Astrocyte (in vitro differentiated cells and primary cell): Measurements from ENCODE around the gene UBE2L3.

Experiments used
- EZH2 ChIP-seq: IDR thresholded peaks from 2 replicates; pipeline ENCODE4 v1.6.1; 2012; ENCODE audit warnings: mild to moderate bottlenecking, low read length, inconsistent platforms; ENCODE audit not compliant: insufficient read depth
- TF ChIP-seq, protein P1 (sequence below): IDR thresholded peaks from 2 replicates; pipeline ENCODE4 v1.5.1; 2011; ENCODE audit warnings: low read depth, mild to moderate bottlenecking, inconsistent platforms, low read length, moderate library complexity; ENCODE audit not compliant: insufficient read depth

DNA sequence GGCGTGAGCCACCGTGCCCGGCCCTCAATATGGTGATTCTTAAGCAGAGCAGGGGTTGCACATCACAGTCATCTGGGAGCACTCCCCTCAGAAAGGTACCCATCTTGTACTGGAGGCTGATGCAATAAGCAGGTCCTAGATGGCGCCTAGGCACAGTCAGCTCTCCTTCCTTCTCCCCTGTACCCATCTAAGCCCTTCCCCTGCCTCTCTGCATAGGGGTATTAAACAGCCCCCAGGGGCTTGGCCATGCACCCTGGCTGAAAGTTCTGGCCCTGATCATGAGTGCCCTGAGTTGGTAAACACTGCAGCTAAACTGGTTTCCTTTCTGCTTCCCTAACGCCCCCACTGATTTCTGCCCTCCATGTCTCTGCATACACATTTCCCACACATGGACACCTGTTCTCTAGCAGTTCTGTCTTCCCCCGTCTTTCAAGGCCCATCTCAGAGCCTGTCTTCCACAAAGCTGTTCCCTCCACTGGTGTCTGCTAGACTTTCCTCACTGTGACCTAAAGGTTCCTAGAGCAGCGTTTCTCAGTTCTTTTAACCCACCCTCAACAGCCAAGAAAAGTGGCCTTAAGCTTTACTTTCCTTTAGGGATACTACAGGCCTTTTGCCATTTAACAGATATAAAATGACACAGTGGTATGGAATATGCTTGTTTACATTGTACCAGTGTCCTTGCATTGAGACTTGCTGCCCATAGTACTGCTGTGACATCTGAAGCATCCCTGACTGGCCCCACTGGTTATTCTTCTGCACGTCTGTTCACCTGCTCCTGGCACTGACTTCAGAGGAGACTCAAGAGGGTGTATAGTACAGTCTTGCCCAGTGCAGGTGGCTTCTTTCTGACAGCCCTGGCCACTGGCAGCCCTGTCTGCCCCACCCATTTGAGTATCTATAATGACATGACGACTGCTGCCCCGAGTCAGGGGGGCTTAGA, 15.6 kb downstream of the UBE2L3 start:
- no peak for TF ChIP-seq EZH2
- TF ChIP-seq, protein P1, sequence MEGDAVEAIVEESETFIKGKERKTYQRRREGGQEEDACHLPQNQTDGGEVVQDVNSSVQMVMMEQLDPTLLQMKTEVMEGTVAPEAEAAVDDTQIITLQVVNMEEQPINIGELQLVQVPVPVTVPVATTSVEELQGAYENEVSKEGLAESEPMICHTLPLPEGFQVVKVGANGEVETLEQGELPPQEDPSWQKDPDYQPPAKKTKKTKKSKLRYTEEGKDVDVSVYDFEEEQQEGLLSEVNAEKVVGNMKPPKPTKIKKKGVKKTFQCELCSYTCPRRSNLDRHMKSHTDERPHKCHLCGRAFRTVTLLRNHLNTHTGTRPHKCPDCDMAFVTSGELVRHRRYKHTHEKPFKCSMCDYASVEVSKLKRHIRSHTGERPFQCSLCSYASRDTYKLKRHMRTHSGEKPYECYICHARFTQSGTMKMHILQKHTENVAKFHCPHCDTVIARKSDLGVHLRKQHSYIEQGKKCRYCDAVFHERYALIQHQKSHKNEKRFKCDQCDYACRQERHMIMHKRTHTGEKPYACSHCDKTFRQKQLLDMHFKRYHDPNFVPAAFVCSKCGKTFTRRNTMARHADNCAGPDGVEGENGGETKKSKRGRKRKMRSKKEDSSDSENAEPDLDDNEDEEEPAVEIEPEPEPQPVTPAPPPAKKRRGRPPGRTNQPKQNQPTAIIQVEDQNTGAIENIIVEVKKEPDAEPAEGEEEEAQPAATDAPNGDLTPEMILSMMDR = no peak
